ENCODE data around the gene CDK6.

The CDK6 gene

GRCh38 chr7:92794831-92795230 lies 41.5 kb downstream of the CDK6 start:
- no peak for DNase-seq (ENCODE audit: low read depth in 2 of 3, low spot score in 1 of 3)

DNA sequence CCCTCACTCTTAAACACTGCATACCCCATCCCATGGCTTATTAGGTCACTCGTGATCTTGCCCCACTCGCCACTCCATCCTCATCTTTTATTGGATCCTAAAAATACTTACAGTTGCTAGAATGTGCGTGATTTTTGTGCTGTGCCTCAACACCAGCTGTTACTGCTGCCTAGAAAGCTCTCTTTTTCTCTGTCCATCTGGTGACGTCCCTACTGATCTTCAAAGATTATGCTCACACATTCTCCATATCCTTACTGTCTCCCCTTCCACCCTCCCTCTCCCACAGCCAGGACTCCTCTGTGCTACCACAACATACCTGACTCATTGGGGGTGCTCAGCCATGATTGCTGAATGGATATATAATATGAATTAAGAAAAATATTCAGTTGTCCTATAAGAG lies 42.0 kb downstream of the CDK6 start:
- no peak for DNase-seq (ENCODE audit: low read depth in 2 of 3, low spot score in 1 of 3)

DNA sequence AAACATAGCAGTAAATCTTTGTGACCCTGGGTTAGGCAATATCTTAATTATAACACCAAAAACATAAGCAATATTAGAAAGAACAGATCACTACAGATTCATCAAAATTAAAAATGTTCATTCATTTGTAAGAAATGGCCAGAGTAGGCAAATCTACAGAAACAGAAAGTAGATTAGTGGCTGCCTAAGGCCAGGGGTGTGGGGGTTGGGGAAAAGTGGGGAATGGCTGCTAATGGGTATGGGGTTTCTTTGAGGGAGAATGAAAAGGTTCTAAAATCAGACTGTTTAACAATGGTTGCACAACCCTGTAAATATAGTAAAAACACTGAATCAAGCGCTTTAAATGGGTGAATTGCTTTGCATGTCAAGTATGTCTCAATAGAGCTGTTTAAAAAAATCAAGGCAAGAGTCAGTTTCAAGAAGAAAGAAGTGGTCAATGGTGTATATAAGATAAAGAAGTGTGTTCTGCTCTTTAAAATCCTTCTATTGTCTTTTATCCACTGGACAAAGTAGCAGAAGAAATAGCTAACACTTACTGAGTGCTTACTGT lies 42.6 kb downstream of the CDK6 start:
- DNase-seq (ENCODE audit: low read depth in 2 of 3, low spot score in 1 of 3): no peak

- no peak for DNase-seq (ENCODE audit: low read depth in 2 of 3, low spot score in 1 of 3)
Measured at GRCh38 chr7:92790992-92791391, 45.4 kb downstream of the CDK6 start.

- no peak for DNase-seq (ENCODE audit: low read depth in 2 of 3, low spot score in 1 of 3)
Measured at GRCh38 chr7:92788559-92789183, 47.7 kb downstream of the CDK6 start.

DNA sequence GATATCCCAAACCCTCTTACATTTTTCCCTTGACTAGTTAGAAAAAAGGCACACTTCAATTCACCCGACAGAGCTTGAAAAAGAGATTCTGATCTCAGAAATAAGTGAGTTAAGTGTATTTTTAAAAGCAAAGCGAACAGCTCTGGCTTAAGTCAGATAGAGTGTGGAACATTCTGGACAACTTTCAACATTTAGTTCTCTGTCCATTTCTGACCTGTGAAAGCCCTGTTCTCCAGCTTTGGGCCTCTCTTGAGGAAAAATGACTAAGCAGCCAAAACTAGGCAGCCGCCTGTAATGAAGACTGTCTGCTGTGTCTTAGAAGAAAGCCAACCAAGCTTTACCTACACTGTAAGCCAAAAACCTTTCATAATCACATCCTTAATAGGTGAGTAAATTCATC lies 50.5 kb downstream of the CDK6 start:
- no peak for DNase-seq (ENCODE audit: low read depth in 2 of 3, low spot score in 1 of 3)

DNA sequence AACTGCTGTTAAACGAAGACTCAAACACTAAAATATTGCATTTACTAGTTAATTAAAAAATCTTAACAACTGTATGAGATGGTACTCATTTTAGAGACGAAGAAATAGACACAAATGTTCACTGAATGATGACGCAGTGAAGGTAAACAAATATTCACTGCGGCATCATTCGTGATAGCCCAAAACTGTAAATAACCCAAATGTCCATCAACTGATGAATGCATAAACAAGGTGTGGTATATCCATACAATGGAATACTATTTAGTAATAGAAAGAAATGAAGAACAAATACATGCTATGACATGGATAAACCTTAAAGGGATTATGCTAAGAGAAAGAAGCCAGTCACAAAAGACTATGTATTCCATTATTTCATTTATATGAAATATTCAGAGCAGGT lies 51.4 kb downstream of the CDK6 start:
- no peak for DNase-seq (ENCODE audit: low read depth in 2 of 3, low spot score in 1 of 3)

DNA sequence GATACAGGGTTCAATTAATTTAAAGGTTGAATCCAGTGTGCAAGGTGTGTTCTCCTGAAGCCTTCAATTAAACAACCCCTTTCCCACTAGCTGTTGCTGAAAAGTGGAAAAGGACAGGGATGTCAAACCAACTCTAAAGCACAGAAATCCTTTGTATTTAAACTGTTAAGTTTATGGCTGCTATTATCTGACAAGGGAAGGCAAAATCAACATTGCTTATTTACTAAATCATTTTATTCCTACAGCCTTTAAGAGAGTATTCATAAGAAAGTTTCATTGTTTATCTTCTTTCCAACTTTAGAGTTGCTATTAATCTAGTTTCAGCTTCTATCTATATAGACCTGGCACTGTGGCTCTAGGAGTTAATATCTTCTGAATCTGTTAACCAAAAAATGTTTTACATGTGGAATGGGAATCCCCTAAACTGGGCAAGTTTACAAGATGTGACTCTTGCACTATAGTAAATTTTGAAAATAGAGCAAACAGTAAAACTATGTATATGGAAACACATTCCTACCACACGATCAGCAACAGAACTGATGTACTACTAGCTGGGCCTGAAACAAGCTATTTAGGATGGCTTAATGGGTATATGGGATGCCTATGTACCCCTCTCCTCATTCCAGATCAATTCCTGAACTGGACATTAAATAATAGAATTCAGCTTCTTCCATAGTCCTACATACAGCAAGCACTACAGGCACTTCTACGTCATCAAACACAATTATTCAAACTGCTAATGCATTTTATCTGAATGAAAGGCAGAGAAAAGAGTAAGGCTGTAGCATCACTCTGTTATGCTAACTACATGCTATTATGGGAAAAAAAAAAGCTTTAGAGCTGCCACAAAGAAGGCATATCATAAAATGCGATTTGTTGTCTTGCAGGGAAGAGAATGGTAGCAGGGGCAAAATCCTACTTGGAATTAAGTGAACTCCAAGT lies 52.8 kb downstream of the CDK6 start:
- DNase-seq (ENCODE audit: low read depth in 2 of 3, low spot score in 1 of 3): no peak

DNA sequence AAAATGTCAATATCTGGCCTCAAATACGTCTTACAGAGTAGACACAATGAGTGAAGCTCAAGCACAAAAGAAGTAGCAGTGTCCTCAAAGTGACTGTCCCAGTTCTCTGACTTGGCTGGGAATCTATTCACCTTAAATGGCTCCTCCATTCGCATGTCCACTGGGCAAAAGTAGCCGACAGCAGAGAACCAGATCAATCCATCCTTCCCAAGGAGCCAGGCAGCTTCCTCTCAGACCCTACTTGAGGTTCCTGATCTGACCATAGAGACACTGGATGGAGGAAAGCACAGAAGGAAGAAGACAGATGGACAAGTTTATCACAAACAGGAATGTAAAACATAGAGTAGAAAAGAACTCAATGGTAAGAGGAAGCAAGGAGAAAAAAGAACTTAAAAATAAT lies 53.5 kb downstream of the CDK6 start:
- no peak for DNase-seq (ENCODE audit: low read depth in 2 of 3, low spot score in 1 of 3)

- DNase-seq (ENCODE audit: low read depth in 2 of 3, low spot score in 1 of 3): no peak
Measured at GRCh38 chr7:92782236-92782635, 54.1 kb downstream of the CDK6 start.

DNA sequence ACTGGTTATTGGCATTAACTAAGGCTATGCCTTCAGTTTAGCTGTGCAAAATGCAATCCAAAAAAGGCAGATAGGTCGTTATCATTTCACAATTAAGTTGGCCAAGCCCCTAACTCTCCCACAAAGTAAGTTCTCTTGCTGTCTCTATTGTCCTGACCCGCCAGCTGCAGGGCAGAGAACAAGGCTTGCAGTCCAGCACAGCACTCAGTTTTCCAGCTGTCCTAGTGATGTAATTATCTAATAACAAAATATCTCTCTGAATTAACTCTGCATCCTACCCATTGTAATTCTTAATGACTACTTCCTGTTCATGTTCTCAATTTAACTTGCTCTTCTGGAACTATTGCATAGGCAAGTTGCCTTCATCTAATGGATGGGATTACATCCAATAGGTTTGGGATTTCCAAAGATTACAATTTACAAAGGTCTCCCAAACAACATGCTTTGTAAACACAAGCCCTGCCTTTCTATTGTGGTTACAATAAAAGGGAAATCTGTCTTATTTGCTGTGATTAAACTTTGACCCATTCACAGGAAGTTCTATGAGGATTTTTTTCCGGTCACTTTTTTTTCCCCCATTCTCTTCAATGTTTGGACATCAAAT lies 55.2 kb downstream of the CDK6 start:
- DNase-seq (ENCODE audit: low read depth in 2 of 3, low spot score in 1 of 3): no peak

GRCh38 chr7:92778972-92779371 lies 57.4 kb downstream of the CDK6 start:
- DNase-seq (ENCODE audit: low read depth in 2 of 3, low spot score in 1 of 3): no peak

DNA sequence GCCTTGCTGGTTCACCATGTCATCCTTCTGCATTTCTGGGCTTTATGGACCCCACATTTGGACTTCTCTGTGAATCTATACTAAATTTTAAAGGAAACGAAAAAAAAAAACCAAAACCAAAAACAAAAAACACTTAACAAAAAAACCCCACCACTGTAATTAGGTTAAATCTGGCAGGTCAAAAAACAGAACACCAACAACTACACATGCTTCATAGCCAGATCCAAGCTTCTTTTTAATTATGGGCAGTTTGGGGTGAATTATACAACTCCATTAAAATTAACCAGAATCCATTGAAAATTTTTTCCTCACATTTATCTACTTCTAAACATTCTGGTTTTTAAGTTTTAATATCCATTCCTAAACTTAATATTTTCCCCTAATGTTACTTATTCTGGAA lies 58.4 kb downstream of the CDK6 start:
- no peak for DNase-seq (ENCODE audit: low read depth in 2 of 3, low spot score in 1 of 3)

- DNase-seq (ENCODE audit: low read depth in 2 of 3, low spot score in 1 of 3): no peak
Measured at GRCh38 chr7:92773808-92774207, 62.6 kb downstream of the CDK6 start.

DNA sequence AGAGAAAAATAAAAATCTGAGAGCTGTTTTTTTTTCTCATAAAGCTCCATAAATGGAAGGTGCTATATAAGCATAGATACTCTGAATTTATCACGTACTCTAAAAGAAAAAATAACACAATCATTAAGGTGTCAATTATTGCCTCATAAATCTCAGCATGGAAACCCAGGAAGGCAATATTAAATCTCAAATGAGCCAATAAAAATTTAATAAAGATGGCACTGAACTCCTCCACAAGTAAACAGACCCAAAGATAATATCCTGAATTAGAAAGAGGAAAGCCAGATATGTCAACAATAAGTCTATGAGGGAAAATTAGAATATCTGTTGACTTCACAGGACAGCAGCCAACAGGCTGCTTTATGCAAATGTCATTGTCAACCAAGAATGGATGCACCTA lies 66.5 kb downstream of the CDK6 start:
- no peak for DNase-seq (ENCODE audit: low read depth in 2 of 3, low spot score in 1 of 3)

DNA sequence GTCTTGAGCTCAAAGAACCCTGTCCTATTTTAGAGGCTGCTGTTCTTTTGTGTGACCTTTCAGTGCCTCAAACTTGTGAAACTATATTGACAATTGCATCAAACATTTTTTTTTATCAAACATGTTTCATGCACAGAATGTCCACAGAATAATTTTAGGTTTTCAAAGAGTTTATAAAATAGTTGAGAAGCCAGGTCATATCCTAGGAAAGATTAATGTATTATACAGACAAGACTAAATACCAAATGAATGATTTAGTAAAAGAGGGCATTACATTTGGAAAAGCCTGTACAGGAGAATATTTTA lies 67.0 kb downstream of the CDK6 start:
- DNase-seq (ENCODE audit: low read depth in 2 of 3, low spot score in 1 of 3): no peak

- peak in 1 of 3 donors; percentile 51 for DNase-seq (ENCODE audit: low read depth in 2 of 3, low spot score in 1 of 3)
Measured at GRCh38 chr7:92768501-92769393, 67.6 kb downstream of the CDK6 start.

- no peak for DNase-seq (ENCODE audit: low read depth in 2 of 3, low spot score in 1 of 3)
Measured at GRCh38 chr7:92767437-92767836, 68.9 kb downstream of the CDK6 start.

GRCh38 chr7:92766461-92767003 lies 69.8 kb downstream of the CDK6 start:
- DNase-seq (ENCODE audit: low read depth in 2 of 3, low spot score in 1 of 3): no peak

- no peak for DNase-seq (ENCODE audit: low read depth in 2 of 3, low spot score in 1 of 3)
Measured at GRCh38 chr7:92765725-92766124, 70.6 kb downstream of the CDK6 start.
